Measurements from ENCODE around the gene POU6F2. TPM values are rescaled to one million over a fixed set of nuclear protein-coding genes. Genes with fewer than 3 reads are reported as not detected.

The POU6F2 gene
- total RNA-seq, 2 experiments from 2014 or later: not detected

GRCh38 chr7:39394105-39394680, 416.5 kb downstream of the POU6F2 start:
- no peaks in the 10 kb centered on the region for H3K4me1 Mint-ChIP-seq (ENCODE audit: low read depth)
- intact Hi-C loops (cut with micrococcal nuclease): no loop called here
- POLR2A ChIA-PET: interaction anchor here (0.9 kb wide), 1 partner anchor 19 kb away, joined by 3 read pairs; no protein-coding TSS in a partner anchor
- H3K36me3 Mint-ChIP-seq (ENCODE audit: low read depth): no peaks in the 10 kb centered on the region
- ATAC-seq: no peak
- H3K9me3 Mint-ChIP-seq: no peaks in the 10 kb centered on the region
- DNase-seq: no peak
- no peak for TF ChIP-seq CTCF (IDR thresholded peaks at IDR 0.05)
- no peak overlapping the region for H3K27ac Mint-ChIP-seq
- H3K27me3 Mint-ChIP-seq: peaks cover 18% of the 10 kb centered on the region
- CTCF ChIA-PET: interaction anchor here (1.5 to 1.6 kb wide), 2 partner anchors 12 to 24 kb away, joined by 3 to 5 read pairs; no protein-coding TSS in a partner anchor
- no peak overlapping the region for H3K4me3 Mint-ChIP-seq

GRCh38 chr7:39399458-39399857, 421.7 kb downstream of the POU6F2 start:
- Mint-ChIP-seq H3K27me3 (peaks cover 10% of the 10 kb centered on the region), H3K4me3 (no peak overlapping the region), H3K4me1 (ENCODE audit: low read depth) (no peaks in the 10 kb centered on the region), H3K36me3 (ENCODE audit: low read depth) (no peaks in the 10 kb centered on the region), H3K9me3 (no peaks in the 10 kb centered on the region), H3K27ac (no peak overlapping the region)
- intact Hi-C loops (cut with micrococcal nuclease): no loop called here
- no peak for ATAC-seq
- ChIA-PET CTCF (no interaction called here), POLR2A (no interaction called here)
- no peak for DNase-seq
- TF ChIP-seq CTCF (IDR thresholded peaks at IDR 0.05): no peak

GRCh38 chr7:39399986-39400385, 422.3 kb downstream of the POU6F2 start:
- H3K27me3 Mint-ChIP-seq: peaks cover 5% of the 10 kb centered on the region
- H3K36me3 Mint-ChIP-seq (ENCODE audit: low read depth): no peaks in the 10 kb centered on the region
- no peak overlapping the region for H3K27ac Mint-ChIP-seq
- H3K9me3 Mint-ChIP-seq: no peaks in the 10 kb centered on the region
- TF ChIP-seq CTCF (IDR thresholded peaks at IDR 0.05): no peak
- H3K4me1 Mint-ChIP-seq (ENCODE audit: low read depth): no peaks in the 10 kb centered on the region
- CTCF ChIA-PET: no interaction called here
- POLR2A ChIA-PET: no interaction called here
- H3K4me3 Mint-ChIP-seq: no peak overlapping the region
- intact Hi-C loops (cut with micrococcal nuclease): no loop called here
- ATAC-seq (no peak), DNase-seq (no peak)

GRCh38 chr7:39400836-39401235, 423.1 kb downstream of the POU6F2 start:
- ChIA-PET CTCF (interaction anchor here (1.1 kb wide), 1 partner anchor 53 kb away, joined by 3 read pairs; no protein-coding TSS in a partner anchor), POLR2A (no interaction called here)
- Mint-ChIP-seq H3K4me1 (ENCODE audit: low read depth) (no peaks in the 10 kb centered on the region), H3K36me3 (ENCODE audit: low read depth) (no peaks in the 10 kb centered on the region), H3K9me3 (no peaks in the 10 kb centered on the region), H3K4me3 (no peak overlapping the region), H3K27me3 (peaks cover 2% of the 10 kb centered on the region), H3K27ac (no peak overlapping the region)
- no peak for ATAC-seq
- intact Hi-C loops (cut with micrococcal nuclease): no loop called here
- DNase-seq: no peak
- TF ChIP-seq CTCF (IDR thresholded peaks at IDR 0.05): no peak

- DNase-seq: no peak
- Mint-ChIP-seq H3K36me3 (ENCODE audit: low read depth) (no peaks in the 10 kb centered on the region), H3K27me3 (peaks cover 2% of the 10 kb centered on the region), H3K4me1 (ENCODE audit: low read depth) (no peaks in the 10 kb centered on the region), H3K9me3 (no peaks in the 10 kb centered on the region), H3K4me3 (no peak overlapping the region), H3K27ac (no peak overlapping the region)
- ChIA-PET POLR2A (no interaction called here), CTCF (interaction anchor here (1.1 kb wide), 1 partner anchor 51 kb away, joined by 3 read pairs; no protein-coding TSS in a partner anchor)
- intact Hi-C loops (cut with micrococcal nuclease): no loop called here
- no peak for TF ChIP-seq CTCF (IDR thresholded peaks at IDR 0.05)
- no peak for ATAC-seq
These were observed 424.3 kb downstream of the POU6F2 start for GRCh38 chr7:39402034-39402433.
